Measurements from ENCODE around the gene E2F6.
"Not testable (repeated sequence)": the region's sequence is repeated elsewhere in the genome, so short reads cannot be mapped to it uniquely, and the experiment has no call there.

E2F6 gene

DNA sequence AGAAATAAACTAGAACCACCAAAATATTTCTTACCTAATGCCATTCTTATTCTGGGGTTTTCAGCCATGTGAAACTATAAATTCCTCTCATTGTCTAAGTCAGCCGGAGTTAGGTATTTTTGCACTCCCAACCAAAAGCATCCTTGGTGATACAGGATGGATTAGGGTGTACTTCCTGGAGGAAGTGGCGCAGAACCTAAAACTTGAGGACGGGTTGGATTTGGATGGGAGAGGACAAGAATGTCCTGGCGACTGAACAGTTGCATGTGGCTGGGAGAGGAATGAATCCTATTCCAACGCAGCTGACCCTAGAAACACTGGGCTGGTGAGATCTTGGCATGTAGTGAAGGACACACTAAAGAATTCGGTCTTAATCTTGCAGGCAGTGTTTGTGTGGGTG, 58.5 kb downstream of the E2F6 start:
- H3K36me3 Mint-ChIP-seq, result no peaks in the 10 kb centered on the region
- no peak for ATAC-seq (ENCODE audit: low read depth)

GRCh38 chr2:11406958-11407381, 59.0 kb downstream of the E2F6 start:
- no peaks in the 10 kb centered on the region for H3K36me3 Mint-ChIP-seq
- no peak for DNase-seq (ENCODE audit: low spot score in 2 of 2)
- H3K9me3 Mint-ChIP-seq, result no peaks in the 10 kb centered on the region
- H3K27ac Mint-ChIP-seq, result no peak overlapping the region
- no peak overlapping the region for H3K4me3 Mint-ChIP-seq
- no peak for ATAC-seq (ENCODE audit: low read depth)
- H3K4me1 Mint-ChIP-seq, result peaks cover 2% of the 10 kb centered on the region
- H3K27me3 Mint-ChIP-seq, result peaks cover 4% of the 10 kb centered on the region

More for the DNA sequence above, 58.5 kb downstream of the E2F6 start:
- DNase-seq (ENCODE audit: low spot score in 2 of 2), result no peak
- no peaks in the 10 kb centered on the region for H3K9me3 Mint-ChIP-seq
- H3K4me3 Mint-ChIP-seq, result no peak overlapping the region
- peaks cover 2% of the 10 kb centered on the region for H3K4me1 Mint-ChIP-seq
- H3K27ac Mint-ChIP-seq, result no peak overlapping the region
- H3K27me3 Mint-ChIP-seq, result peaks cover 4% of the 10 kb centered on the region

- Mint-ChIP-seq H3K4me3 (no peak overlapping the region), H3K27me3 (peaks cover 4% of the 10 kb centered on the region), H3K4me1 (peaks cover 2% of the 10 kb centered on the region), H3K9me3 (no peaks in the 10 kb centered on the region), H3K27ac (no peak overlapping the region), H3K36me3 (no peaks in the 10 kb centered on the region)
- DNase-seq (ENCODE audit: low spot score in 2 of 2) (no peak), ATAC-seq (ENCODE audit: low read depth) (no peak)
Measured at GRCh38 chr2:11406267-11406957, 59.5 kb downstream of the E2F6 start.

- no peak for ATAC-seq (ENCODE audit: low read depth)
- Mint-ChIP-seq H3K4me1 (peaks cover 2% of the 10 kb centered on the region), H3K27ac (no peak overlapping the region), H3K27me3 (peaks cover 4% of the 10 kb centered on the region), H3K4me3 (no peak overlapping the region), H3K9me3 (no peaks in the 10 kb centered on the region), H3K36me3 (no peaks in the 10 kb centered on the region)
- no peak for DNase-seq (ENCODE audit: low spot score in 2 of 2)
Measured at GRCh38 chr2:11405599-11406266, 60.2 kb downstream of the E2F6 start.

GRCh38 chr2:11405074-11405406, 60.9 kb downstream of the E2F6 start:
- not testable (repeated sequence) for H3K27ac Mint-ChIP-seq; ATAC-seq (ENCODE audit: low read depth); H3K4me1 Mint-ChIP-seq; H3K36me3 Mint-ChIP-seq; H3K27me3 Mint-ChIP-seq; H3K9me3 Mint-ChIP-seq; H3K4me3 Mint-ChIP-seq; DNase-seq (ENCODE audit: low spot score in 2 of 2)

DNA sequence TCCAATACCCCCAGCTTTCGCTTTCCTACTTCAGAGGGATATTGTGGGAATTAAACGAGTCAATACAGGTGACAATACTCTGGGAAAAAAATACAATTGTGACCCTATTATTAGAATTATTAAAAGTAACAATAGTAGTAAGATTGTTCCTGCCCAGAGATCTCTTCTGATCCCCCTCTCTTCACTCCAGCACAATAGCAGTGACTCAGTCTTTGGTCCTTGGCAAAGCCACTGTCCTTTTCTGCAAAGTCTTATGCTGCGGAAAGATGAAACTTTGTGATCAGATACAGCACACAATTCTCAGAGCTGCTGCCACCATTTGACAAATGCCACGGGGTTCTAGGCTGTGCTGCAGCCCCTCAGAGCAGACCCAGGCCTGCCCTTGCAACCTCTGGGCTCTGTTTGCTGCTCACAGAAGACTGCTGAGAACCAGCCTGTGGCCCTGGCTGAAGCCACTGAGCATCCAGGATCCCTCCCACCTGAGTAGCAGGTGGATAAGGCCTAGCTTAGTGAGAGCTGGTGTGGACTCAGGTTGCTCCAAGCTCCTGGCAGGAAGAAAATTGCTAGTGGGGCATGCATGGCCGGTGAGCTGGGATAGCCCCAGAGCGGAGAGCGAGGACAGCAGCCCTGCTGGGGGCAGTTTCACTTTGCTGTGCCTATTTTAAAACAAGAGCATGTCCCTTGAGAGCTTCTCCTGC, 61.4 kb downstream of the E2F6 start:
- H3K4me1 Mint-ChIP-seq, result peaks cover 2% of the 10 kb centered on the region
- no peak overlapping the region for H3K4me3 Mint-ChIP-seq
- ATAC-seq (ENCODE audit: low read depth) (no peak), DNase-seq (ENCODE audit: low spot score in 2 of 2) (no peak)
- no peak overlapping the region for H3K27ac Mint-ChIP-seq
- peaks cover 2% of the 10 kb centered on the region for H3K27me3 Mint-ChIP-seq
- H3K9me3 Mint-ChIP-seq, result no peaks in the 10 kb centered on the region
- no peaks in the 10 kb centered on the region for H3K36me3 Mint-ChIP-seq

DNA sequence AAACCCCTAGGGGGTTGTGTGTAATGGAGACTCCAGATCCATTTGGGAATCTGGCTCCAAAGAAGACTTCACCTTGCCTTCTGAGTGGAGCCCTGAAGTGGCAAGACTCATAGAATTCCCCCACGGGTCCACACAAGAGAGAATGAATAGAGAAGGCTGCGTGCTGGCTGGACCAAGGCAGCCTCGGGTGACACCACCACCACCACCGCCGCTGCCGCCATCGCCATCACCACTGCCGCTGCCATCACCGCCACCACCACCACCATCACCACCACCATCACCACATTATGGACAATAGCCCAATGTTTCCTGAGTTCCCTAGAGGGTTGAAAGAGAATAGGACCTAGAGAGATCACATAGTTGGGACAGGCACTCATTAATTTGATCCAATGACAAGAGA, 63.5 kb downstream of the E2F6 start:
- no peak overlapping the region for H3K27ac Mint-ChIP-seq
- no peaks in the 10 kb centered on the region for H3K36me3 Mint-ChIP-seq
- H3K27me3 Mint-ChIP-seq, result peaks cover 5% of the 10 kb centered on the region
- peaks cover 2% of the 10 kb centered on the region for H3K4me1 Mint-ChIP-seq
- DNase-seq (ENCODE audit: low spot score in 2 of 2), result no peak
- ATAC-seq (ENCODE audit: low read depth), result no peak
- H3K4me3 Mint-ChIP-seq, result no peak overlapping the region
- no peaks in the 10 kb centered on the region for H3K9me3 Mint-ChIP-seq

GRCh38 chr2:11399438-11399762, 66.6 kb downstream of the E2F6 start:
- Mint-ChIP-seq H3K27ac (no peak overlapping the region), H3K4me1 (no peaks in the 10 kb centered on the region), H3K9me3 (no peaks in the 10 kb centered on the region), H3K27me3 (peaks cover 3% of the 10 kb centered on the region), H3K4me3 (no peak overlapping the region), H3K36me3 (no peaks in the 10 kb centered on the region)
- no peak for ATAC-seq (ENCODE audit: low read depth)
- DNase-seq (ENCODE audit: low spot score in 2 of 2), result no peak

- Mint-ChIP-seq H3K27ac (no peak overlapping the region), H3K4me3 (no peak overlapping the region), H3K4me1 (no peaks in the 10 kb centered on the region), H3K9me3 (no peaks in the 10 kb centered on the region), H3K36me3 (no peaks in the 10 kb centered on the region), H3K27me3 (peaks cover 3% of the 10 kb centered on the region)
- no peak for ATAC-seq (ENCODE audit: low read depth)
- no peak for DNase-seq (ENCODE audit: low spot score in 2 of 2)
Measured at GRCh38 chr2:11398750-11399437, 67.1 kb downstream of the E2F6 start.

DNA sequence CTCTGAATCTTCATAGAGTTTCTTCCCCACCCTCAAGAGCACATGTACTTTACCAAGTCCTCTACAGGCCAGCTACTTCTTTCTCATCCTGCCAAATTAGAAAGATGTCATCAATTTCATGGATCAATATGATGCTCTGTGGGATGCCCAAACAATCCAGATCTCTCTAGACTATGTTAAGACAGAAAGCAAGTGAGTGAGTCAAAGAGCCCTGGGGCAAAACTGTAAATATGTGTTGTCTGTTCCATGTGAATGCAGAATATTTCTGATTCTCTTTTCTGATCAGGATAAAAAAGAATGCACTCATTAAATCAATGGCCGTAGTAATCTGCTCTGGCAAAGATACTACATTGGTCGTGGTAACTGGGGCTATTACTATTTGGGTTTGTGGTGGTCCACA, 68.4 kb downstream of the E2F6 start:
- ATAC-seq (ENCODE audit: low read depth) (no peak), DNase-seq (ENCODE audit: low spot score in 2 of 2) (no peak)
- H3K27ac Mint-ChIP-seq, result no peak overlapping the region
- no peaks in the 10 kb centered on the region for H3K4me1 Mint-ChIP-seq
- no peak overlapping the region for H3K4me3 Mint-ChIP-seq
- H3K9me3 Mint-ChIP-seq, result no peaks in the 10 kb centered on the region
- H3K27me3 Mint-ChIP-seq, result peaks cover 3% of the 10 kb centered on the region
- H3K36me3 Mint-ChIP-seq, result no peaks in the 10 kb centered on the region

DNA sequence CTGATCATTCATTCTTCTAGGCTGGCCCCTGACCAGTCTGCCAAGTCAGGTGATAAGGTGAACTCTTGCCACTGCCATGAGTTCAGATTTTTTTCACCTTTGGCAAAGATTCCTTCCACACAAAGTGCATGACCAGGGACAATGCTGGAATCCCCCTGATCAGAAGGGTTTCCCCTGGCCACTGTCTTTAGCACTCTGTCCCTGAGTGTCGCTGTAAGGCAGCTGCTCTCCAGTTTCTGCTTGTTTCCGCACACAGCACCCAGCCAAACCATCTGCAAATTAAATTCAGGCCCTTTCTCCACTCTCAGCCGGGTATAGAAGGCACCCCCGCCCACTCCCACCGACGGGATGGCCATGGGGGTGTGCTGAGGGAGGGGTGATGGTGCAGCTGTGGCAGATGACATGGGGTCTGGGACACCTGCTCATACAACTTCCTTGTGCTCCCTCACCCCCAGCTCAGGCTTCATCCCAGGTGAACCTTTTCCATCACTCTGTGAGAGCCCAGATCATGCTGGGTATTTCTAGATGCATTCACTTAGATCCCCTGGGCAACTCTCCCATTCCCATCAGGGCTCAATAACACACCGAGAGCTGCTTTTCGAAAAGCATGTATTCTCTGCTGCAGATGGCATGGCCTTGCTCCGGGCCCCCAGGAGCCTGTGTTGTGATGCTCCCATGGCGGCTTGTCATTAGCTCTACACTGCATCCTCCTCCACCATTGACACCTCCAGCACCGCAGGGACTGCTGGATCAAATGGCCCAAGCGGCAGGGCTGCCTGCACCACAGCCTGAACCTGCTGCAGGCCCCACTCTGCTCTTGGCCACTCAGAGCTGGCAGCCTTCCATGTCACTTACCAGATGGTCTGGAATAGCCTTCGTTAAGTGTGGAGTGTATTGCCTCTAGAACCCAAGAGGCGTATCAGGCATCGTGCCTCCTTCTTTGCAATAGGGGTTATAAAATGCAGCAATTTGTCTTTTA, 69.2 kb downstream of the E2F6 start:
- Mint-ChIP-seq H3K9me3 (no peaks in the 10 kb centered on the region), H3K4me3 (no peak overlapping the region), H3K27ac (no peak overlapping the region), H3K4me1 (no peaks in the 10 kb centered on the region), H3K27me3 (peaks cover 3% of the 10 kb centered on the region), H3K36me3 (no peaks in the 10 kb centered on the region)
- no peak for DNase-seq (ENCODE audit: low spot score in 2 of 2)
- no peak for ATAC-seq (ENCODE audit: low read depth)

DNA sequence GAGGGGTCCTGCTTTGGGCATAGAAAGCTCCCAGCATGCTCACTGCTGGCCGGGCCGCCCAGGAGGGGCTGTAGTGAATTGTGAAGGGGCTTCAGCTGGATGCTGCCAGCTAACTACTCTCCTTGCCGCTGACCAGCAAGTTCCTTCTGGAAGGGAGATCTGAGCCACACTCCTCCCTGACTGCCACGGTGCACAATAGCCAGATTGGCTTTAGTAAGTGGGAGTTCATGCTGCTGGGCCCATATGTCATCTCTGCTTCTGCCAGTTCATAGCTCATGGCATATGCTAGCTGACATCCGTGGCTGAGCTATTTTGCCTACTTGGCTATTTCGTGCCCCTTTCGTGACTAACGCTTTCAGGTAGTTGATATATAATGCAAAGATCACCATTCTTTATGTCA, 69.9 kb downstream of the E2F6 start:
- Mint-ChIP-seq H3K4me3 (no peak overlapping the region), H3K9me3 (no peaks in the 10 kb centered on the region), H3K27ac (no peak overlapping the region), H3K27me3 (peaks cover 3% of the 10 kb centered on the region), H3K36me3 (no peaks in the 10 kb centered on the region), H3K4me1 (no peaks in the 10 kb centered on the region)
- ATAC-seq (ENCODE audit: low read depth) (no peak), DNase-seq (ENCODE audit: low spot score in 2 of 2) (no peak)

DNA sequence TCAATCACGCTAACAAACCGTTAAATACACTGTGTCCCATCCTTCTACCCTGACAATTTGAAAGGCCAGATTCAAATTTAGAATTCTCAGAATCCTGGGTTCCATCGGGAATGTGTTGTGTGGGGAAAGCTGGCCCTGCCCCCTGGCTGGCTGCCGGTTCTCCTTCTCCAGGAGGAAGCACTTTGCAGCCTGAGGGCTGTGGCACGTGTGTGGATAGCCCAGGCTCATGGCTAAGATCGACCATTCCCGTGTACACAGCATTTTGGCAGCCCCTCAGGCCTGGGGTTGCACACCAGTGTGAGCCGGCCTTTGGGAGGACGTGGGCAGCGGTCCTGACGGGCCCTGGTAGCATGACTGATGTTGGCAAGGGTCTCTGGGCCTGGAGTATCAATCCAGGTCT, 70.6 kb downstream of the E2F6 start:
- no peak for ATAC-seq (ENCODE audit: low read depth)
- no peaks in the 10 kb centered on the region for H3K9me3 Mint-ChIP-seq
- DNase-seq (ENCODE audit: low spot score in 2 of 2), result no peak
- H3K27me3 Mint-ChIP-seq, result peaks cover 3% of the 10 kb centered on the region
- H3K27ac Mint-ChIP-seq, result no peak overlapping the region
- no peak overlapping the region for H3K4me3 Mint-ChIP-seq
- no peaks in the 10 kb centered on the region for H3K4me1 Mint-ChIP-seq
- no peaks in the 10 kb centered on the region for H3K36me3 Mint-ChIP-seq
